CD4-positive, alpha-beta T cell treated with Interleukin-4 for 1 hour (primary cell): ENCODE measurements around the gene KLHL21.
"Not testable (repeated sequence)": the region's sequence is repeated elsewhere in the genome, so short reads cannot be mapped to it uniquely, and the experiment has no call there.

Source experiments
- DNase-seq, 2 donors: peaks; one replicate each; pipeline ENCODE4 v3.0.0-alpha.2; 2020 to 2022

The KLHL21 gene

GRCh38 chr1:6581561-6582305 is 20.9 kb downstream of the KLHL21 start:
- DNase-seq = peak in 1 of 2 donors; percentile 59

GRCh38 chr1:6580593-6581409 is 21.9 kb downstream of the KLHL21 start:
- DNase-seq = peak; percentile 5 to 17

DNA sequence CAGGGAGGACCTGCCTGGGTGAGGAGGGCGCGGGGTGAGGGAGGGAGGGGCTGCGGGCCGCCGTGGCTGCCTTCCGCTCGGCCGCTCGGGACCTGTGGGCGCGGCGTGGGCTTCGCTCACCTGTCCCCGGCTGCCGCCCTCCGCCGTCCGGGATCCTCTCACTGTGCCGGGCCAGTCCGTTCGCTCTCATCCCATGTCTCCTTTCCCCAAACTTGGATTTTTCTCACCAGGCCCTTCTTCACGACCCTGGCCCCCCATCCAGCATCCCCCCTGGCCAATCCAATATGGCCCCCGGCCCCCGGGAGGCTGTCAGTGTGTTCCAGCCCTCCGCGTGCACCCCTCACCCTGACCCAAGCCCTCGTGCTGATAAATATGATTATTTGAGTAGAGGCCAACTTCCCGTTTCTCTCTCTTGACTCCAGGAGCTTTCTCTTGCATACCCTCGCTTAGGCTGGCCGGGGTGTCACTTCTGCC is 22.5 kb downstream of the KLHL21 start:
- peak in 1 of 2 donors; percentile 20 for DNase-seq

DNA sequence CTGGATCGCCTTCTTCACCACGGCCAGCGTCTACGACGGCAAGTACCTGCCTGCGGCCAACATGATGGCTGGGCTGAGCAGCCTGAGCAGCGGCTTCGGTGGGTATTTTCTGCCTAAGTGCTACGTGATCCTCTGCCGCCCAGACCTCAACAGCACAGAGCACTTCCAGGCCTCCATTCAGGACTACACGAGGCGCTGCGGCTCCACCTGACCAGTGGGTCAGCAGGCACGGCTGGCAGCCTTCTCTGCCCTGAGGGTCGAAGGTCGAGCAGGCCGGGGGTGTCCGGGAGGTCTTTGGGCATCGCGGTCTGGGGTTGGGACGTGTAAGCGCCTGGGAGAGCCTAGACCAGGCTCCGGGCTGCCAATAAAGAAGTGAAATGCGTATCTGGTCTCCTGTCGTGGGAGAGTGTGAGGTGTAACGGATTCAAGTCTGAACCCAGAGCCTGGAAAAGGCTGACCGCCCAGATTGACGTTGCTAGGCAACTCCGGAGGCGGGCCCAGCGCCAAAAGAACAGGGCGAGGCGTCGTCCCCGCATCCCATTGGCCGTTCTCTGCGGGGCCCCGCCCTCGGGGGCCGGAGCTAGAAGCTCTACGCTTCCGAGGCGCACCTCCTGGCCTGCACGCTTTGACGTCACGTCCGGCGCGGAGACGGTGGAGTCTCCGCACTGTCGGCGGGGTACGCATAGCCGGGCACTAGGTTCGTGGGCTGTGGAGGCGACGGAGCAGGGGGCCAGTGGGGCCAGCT is 23.1 kb downstream of the KLHL21 start, which contains the start of gene ZBTB48:
Gene ZBTB48 (plus strand): TSS at position 621 of the 745 bp plus-strand sequence. CDS start 616 bp downstream, outside the sequence.
- DNase-seq = peak; percentile 97 to 98

- no peak for DNase-seq
Measured at GRCh38 chr1:6578624-6579373, 23.9 kb downstream of the KLHL21 start.

- no peak for DNase-seq
Measured at GRCh38 chr1:6577831-6578525, 24.7 kb downstream of the KLHL21 start.

DNA sequence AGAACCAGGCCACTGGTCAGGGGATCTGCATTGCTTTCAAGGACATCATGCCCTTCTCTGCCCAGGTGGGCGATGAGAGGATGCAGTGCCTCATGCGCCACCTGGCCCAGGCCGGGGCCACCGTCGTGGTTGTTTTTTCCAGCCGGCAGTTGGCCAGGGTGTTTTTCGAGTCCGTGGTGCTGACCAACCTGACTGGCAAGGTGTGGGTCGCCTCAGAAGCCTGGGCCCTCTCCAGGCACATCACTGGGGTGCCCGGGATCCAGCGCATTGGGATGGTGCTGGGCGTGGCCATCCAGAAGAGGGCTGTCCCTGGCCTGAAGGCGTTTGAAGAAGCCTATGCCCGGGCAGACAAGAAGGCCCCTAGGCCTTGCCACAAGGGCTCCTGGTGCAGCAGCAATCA is 27.9 kb downstream of the KLHL21 start:
- DNase-seq = no peak

DNA sequence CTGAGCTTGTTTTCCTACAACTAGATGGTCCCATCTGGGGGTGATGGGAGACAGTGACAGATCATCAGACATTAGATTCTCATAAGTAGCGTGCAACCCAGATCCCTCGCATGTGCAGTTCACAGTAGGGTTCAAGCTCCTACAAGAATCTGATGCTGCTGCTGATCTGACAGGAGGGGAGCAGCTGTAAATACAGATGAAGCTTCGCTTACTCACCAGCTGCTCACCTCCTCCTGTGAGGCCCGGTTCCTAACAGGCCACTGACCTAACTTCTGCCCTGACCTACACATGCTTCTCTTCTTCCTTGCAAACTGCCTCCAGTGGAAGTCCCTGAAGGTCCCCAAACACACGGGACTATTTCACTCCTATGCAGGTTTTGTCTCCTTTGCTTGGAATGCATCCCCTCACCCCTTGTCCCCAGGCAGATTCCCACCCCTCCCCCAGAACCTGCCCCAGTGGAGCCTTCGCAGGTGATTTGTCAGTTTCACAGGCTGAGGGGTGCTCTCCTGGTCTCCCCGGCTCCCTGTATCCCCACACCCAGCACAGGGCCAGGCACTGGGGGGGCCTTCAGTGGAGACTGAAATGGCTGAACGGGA is 28.5 kb downstream of the KLHL21 start:
- no peak for DNase-seq

DNA sequence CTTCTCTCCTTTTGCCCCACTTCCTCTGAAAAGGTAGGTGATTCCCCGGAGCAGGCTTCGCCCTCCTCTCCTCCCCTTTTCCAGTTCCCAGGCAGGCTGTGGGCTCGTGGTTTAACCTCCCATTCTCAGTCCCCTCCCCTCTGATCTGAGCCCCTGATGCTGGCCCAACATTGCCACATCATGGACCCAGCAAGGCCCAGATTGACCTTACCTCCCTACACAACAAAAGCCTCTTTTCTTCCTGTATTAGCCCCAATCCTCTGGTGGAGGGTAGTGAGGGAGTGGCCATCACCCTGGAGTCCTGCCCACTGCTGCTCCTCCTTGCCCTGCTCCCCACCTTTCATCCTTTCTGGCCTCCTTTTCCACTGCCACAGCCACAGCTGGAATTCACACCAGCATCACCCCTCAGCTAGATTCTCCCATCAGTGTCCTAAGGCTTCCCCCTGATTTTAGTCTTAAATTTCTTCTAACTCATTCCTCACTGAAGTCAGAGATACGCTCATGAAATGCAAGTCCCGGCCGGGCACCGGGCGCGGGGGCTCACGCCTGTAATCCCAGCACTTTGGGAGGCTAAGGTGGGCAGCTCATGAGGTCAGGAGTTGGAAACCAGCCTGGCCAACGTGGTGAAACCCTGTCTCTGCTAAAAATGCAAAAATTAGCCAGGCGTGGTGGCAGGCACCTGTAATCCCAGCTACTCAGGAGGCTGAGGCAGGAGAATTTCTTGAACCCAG is 29.9 kb downstream of the KLHL21 start:
- DNase-seq = no peak

DNA sequence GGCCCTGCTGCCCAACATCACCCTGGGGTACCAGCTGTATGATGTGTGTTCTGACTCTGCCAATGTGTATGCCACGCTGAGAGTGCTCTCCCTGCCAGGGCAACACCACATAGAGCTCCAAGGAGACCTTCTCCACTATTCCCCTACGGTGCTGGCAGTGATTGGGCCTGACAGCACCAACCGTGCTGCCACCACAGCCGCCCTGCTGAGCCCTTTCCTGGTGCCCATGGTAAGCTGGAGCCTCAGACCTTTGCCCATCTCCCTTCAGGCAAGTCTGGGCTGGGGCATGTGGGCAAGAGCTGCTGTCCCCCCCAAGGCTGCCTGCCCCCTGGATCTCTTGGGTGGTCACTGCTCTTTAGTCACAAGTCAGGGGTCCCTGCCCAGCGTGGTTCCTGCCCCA is 31.7 kb downstream of the KLHL21 start:
- no peak for DNase-seq

DNA sequence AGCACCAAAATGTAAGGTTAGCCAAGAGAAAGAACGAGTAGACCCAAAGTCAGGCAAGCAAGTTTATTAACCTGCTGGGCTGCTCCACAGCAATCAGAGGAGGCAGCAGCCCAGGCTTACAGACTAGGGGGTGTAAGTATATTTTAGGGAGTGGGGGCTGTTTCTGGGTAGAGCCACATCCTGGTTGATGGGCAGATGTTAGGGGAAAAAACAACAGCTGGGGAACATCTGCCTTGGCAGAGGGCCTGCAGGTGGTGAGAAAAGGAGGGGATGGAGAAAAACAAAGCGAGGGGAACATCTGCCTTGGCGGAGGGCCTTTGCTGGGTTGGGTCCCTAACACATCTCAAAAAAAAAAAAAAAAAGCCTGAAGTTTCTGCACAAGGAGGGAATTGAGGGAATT is 32.6 kb downstream of the KLHL21 start:
- DNase-seq = no peak

DNA sequence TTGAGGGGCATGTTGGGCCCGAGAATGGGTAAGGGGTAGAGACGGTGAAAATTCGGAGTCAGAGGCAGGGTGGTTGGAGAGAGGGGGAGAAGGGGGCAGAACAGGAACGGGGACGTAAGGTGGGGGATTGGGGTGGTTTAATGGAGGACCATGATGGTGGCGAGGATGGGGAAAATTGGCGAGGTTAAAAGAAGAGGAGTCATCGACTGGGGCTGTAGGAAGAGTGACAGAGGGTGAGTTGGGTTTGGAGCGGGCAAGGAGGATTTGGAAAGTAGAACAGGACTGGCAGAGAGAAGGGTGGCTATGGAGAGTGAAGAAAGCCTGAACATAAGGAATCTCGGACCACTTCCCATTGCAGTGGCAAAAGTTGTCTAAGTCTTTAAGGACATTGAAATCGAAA is 33.6 kb downstream of the KLHL21 start:
- no peak for DNase-seq

GRCh38 chr1:6560267-6560666 is 42.4 kb downstream of the KLHL21 start:
- no peak for DNase-seq

DNA sequence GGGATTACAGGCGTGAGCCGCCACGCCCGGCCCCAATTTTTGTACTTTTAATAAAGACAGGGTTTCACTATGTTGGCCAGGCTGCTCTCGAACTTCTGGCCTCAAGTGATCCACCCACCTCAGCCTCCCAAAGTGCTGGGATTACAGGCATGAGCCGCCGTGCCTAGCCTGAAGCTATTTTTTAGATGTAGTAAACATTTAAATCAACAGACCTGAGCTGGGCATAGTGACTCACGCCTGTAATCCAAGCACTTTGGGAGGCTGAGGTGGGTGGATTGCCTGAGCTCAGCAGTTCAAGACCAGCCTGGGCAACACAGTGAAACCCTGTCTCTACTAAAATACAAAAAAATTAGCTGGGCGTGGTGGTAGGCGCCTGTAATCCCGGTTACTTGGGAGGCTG is 43.5 kb downstream of the KLHL21 start:
- not testable (repeated sequence) for DNase-seq

- DNase-seq = no peak
Measured at GRCh38 chr1:6557597-6557996, 45.1 kb downstream of the KLHL21 start.

DNA sequence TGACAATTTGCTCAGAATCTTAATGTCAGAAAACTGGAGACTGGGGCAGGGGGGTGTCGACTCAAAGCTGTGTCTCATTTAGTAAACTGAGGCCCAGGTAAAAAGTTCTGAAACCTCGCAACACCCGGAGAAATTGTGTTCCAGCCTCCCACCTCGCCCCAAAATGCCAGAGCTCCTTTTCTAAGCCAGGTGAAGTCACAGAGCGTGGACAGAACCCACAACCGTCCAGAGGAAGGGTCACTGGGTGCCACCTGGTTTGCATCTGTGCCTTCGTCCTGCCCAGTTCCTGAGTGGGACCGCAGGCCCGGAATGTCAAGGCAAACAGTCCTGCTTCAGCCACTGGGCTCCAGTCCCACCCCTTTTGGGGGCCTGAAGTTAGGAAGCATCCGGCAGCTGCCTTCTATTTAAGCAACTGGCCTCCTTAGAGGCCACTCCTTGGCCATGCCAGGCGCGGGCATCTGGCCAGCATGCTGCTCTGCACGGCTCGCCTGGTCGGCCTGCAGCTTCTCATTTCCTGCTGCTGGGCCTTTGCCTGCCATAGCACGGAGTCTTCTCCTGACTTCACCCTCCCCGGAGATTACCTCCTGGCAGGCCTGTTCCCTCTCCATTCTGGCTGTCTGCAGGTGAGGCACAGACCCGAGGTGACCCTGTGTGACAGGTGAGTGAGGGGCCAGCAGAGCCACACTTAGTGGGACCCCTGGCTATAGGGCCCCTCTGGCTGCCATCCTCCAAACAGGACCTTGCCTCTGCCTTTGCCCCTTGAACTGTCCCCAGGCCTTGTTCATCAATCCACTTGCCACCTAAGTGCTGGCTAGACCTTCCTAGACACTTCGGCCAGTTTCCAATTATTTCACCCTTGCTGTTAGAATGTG is 47.5 kb downstream of the KLHL21 start, which contains the start of gene TAS1R1:
Gene TAS1R1 (plus strand): TSS at position 401 of the 872 bp plus-strand sequence. CDS start 67 bp downstream, at position 468.
- DNase-seq = no peak

GRCh38 chr1:6554031-6554906 is 48.4 kb downstream of the KLHL21 start, which contains the start of gene NOL9:
NOL9 (minus strand) TSS chr1:6554513; CDS start chr1:6554502, 11 bp downstream.
- peak; percentile 95 for DNase-seq

DNA sequence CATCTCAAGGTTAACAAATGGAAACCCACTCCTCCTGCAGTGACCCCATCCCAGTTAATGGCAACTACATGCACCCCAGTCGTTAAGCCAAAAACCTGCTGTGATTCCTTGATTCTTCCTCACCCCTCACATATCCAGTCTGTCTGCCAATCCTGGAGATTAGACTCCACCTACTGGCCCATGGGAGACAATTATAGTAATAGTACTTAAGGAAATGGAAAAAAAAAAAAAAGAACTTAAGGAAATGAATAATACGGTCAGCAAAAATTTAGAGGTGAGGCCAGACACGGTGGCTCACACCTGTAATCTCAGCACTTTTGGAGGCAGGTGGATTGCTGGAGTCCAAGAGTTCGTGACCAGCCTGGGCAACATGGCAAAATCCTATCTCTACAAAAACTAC is 55.4 kb downstream of the KLHL21 start:
- DNase-seq = no peak
